Nephron progenitor cell (in vitro differentiated cells): ENCODE data around the gene CCDC170.
"Not testable (repeated sequence)": the region's sequence is repeated elsewhere in the genome, so short reads cannot be mapped to it uniquely, and the experiment has no call there.

Experiments
- DNase-seq: peaks from one replicate; pipeline ENCODE4 v3.0.0; 2021
- H3K27ac Mint-ChIP-seq: 2 replicates; pipeline ENCODE4 v1.8.0; 2021; ENCODE audit warnings: mild to moderate bottlenecking, moderate library complexity, mixed read lengths
- H3K27me3 Mint-ChIP-seq: 2 replicates; pipeline ENCODE4 v1.8.0; 2021; ENCODE audit warnings: mild to moderate bottlenecking, low read depth, mixed read lengths; ENCODE audit not compliant: poor library complexity
- H3K36me3 Mint-ChIP-seq: 2 replicates; pipeline ENCODE4 v1.8.0; 2021; ENCODE audit warnings: low read depth, mixed read lengths
- H3K4me1 Mint-ChIP-seq: 2 replicates; pipeline ENCODE4 v1.8.0; 2021; ENCODE audit warnings: mixed read lengths
- H3K4me3 Mint-ChIP-seq: 2 replicates; pipeline ENCODE4 v1.8.0; 2021; ENCODE audit warnings: mild to moderate bottlenecking, moderate library complexity, mixed read lengths
- H3K9me3 Mint-ChIP-seq: 2 replicates; pipeline ENCODE4 v1.8.0; 2021; ENCODE audit warnings: mild to moderate bottlenecking, moderate library complexity, mixed read lengths
- CTCF ChIP-seq: fragments of 200-600 bp; sonication (generic); IDR thresholded peaks from 2 replicates; pipeline ENCODE4 v1.5.0; 2021; ENCODE audit warnings: antibody characterized with exemption

CCDC170 gene

DNA sequence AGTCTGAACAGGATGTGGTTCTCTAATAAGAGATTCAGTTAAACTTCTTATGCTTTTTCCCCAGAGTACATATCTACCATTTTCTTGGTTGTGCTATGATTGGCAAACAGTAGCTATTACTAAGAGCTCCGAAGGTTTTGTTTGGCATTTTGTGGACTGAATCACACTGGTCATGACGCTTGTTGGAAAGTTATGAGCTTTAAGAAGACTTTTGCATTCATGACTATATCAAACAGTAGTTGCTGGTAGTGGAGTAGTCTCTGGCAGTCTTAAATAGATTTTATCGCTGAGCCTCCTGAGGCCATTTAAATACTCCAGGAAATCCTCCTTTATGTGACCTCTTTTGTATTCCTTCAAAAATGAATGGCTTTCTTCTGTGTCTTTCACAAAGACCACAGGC, 40.8 kb downstream of the CCDC170 start:
- Mint-ChIP-seq H3K27ac (no peak overlapping the region), H3K4me3 (no peak overlapping the region), H3K4me1 (no peaks in the 10 kb centered on the region), H3K9me3 (peaks cover 14% of the 10 kb centered on the region), H3K27me3 (peaks cover 2% of the 10 kb centered on the region), H3K36me3 (no peaks in the 10 kb centered on the region)
- TF ChIP-seq CTCF = no peak
- no peak for DNase-seq

DNA sequence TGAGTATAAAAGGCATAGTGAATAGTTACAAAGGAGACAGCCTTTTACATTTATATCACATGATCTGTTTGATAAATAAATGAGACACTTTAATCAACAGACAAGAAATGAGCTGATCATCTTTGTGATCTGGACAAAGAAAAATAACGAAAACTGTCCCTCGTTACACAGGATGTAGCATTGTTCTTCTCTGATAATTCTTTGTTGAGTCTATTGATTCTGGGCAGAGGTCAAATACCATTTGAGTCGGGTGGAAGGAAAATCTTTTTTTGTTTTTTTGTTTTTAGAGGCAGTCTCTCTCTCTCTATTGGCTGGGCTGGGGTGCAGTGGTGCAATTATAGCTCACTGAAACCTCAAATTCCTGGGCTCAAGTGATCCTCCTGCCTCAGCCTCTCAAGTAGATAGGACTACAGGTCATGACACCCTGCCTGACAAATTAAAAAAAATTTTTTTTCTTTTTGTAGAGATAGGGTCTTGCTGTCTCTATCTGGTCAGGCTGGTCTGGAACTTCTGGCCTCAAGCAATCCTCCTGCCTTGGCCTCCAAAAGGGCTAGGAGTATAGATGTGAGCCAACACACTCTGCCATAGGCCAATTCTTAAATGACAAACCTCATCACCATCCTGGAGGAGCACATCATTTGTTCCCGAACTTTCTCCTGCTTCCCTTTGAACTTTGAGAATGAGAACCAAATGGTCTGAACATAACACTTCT, 41.8 kb downstream of the CCDC170 start:
- H3K27ac Mint-ChIP-seq = no peak overlapping the region
- no peak for DNase-seq
- peaks cover 2% of the 10 kb centered on the region for H3K27me3 Mint-ChIP-seq
- peaks cover 19% of the 10 kb centered on the region for H3K9me3 Mint-ChIP-seq
- no peak for TF ChIP-seq CTCF
- H3K36me3 Mint-ChIP-seq = no peaks in the 10 kb centered on the region
- H3K4me3 Mint-ChIP-seq = no peak overlapping the region
- no peaks in the 10 kb centered on the region for H3K4me1 Mint-ChIP-seq

DNA sequence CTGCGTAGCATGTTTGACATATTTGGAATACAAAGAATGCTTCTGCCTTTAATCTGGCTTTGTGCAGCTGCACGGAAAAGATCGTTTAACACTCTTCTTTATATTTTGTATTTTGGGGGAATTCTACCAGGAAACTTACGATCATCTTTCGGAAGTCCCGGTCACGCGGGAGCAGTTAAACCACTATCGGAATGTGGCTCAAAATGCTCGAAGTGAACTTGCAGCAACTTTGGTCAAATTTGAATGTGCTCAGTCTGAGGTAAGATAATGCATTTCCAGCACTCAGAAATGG, 42.3 kb downstream of the CCDC170 start:
- no peaks in the 10 kb centered on the region for H3K4me1 Mint-ChIP-seq
- H3K36me3 Mint-ChIP-seq = no peaks in the 10 kb centered on the region
- peaks cover 24% of the 10 kb centered on the region for H3K9me3 Mint-ChIP-seq
- DNase-seq = no peak
- no peak overlapping the region for H3K4me3 Mint-ChIP-seq
- H3K27me3 Mint-ChIP-seq = peaks cover 2% of the 10 kb centered on the region
- no peak overlapping the region for H3K27ac Mint-ChIP-seq
- TF ChIP-seq CTCF = no peak

- H3K27ac Mint-ChIP-seq = no peak overlapping the region
- H3K9me3 Mint-ChIP-seq = peaks cover 18% of the 10 kb centered on the region
- TF ChIP-seq CTCF = no peak
- no peak for DNase-seq
- no peaks in the 10 kb centered on the region for H3K27me3 Mint-ChIP-seq
- no peak overlapping the region for H3K4me3 Mint-ChIP-seq
- H3K36me3 Mint-ChIP-seq = no peaks in the 10 kb centered on the region
- H3K4me1 Mint-ChIP-seq = no peaks in the 10 kb centered on the region
Observed at GRCh38 chr6:151537556-151537955, 43.7 kb downstream of the CCDC170 start.

- Mint-ChIP-seq H3K36me3 (no peaks in the 10 kb centered on the region), H3K4me1 (no peaks in the 10 kb centered on the region), H3K27ac (no peak overlapping the region), H3K27me3 (no peaks in the 10 kb centered on the region), H3K4me3 (no peak overlapping the region), H3K9me3 (peaks cover 14% of the 10 kb centered on the region)
- TF ChIP-seq CTCF = no peak
- DNase-seq = no peak
Observed at GRCh38 chr6:151539506-151540268, 45.9 kb downstream of the CCDC170 start.

DNA sequence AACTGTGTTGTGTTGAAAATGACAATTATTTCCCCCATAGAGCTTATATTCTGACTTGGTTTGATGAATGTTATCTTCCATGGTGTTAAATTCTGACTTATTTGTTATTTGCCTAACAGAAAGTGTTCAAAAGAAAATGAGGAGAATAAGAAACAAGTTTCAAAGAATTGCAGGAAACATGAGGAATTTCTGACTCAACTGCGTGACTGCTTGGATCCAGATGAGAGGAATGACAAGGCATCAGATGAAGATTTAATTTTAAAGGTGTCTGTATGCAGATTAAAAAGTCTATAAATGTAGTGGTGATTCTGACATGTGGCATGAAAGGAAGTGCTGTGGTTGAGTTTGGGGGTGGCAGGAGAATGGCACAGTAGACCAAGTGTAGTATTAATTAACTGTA, 50.6 kb downstream of the CCDC170 start:
- no peak for DNase-seq
- H3K4me3 Mint-ChIP-seq = no peak overlapping the region
- peaks cover 3% of the 10 kb centered on the region for H3K27me3 Mint-ChIP-seq
- no peak for TF ChIP-seq CTCF
- H3K4me1 Mint-ChIP-seq = no peaks in the 10 kb centered on the region
- H3K27ac Mint-ChIP-seq = no peak overlapping the region
- H3K36me3 Mint-ChIP-seq = no peaks in the 10 kb centered on the region
- H3K9me3 Mint-ChIP-seq = peaks cover 14% of the 10 kb centered on the region

DNA sequence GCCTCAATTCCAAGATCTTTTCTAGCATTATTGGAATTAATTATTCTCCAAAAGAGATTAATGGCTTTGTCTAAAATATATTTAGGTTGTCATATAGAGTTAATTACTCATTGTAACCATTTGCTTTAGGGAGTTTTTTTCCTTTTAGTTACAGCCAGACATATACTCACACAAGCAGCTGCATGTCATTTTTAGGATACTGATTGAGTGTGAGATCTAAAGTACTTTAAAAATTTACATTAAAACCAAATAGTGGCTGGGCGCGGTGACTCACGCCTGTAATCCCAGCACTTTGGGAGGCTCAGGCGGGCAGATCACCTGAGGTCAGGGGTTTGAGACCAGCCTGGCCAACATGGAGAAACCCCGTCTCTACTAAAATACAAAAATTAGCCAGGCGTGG, 51.1 kb downstream of the CCDC170 start:
- not testable (repeated sequence) for H3K27ac Mint-ChIP-seq, H3K4me3 Mint-ChIP-seq, DNase-seq, H3K36me3 Mint-ChIP-seq, H3K27me3 Mint-ChIP-seq, H3K4me1 Mint-ChIP-seq, H3K9me3 Mint-ChIP-seq
